Measurements from ENCODE around the gene KIDINS220.
A peak's percentile ranks its signal among the peaks of the same experiment; 100 is the strongest.
"Not testable (repeated sequence)": the region's sequence is repeated elsewhere in the genome, so short reads cannot be mapped to it uniquely, and the experiment has no call there.

The KIDINS220 gene

GRCh38 chr2:8740136-8740535 lies 97.3 kb downstream of the KIDINS220 start:
- no peak overlapping the region for H3K4me3 ChIP-seq (ENCODE audit: low read depth, low read length)
- TF ChIP-seq CTCF (conservative IDR thresholded peaks at IDR 0.05; ENCODE audit: low read depth, low read length), result no peak
- peak; percentile 17 for DNase-seq (ENCODE audit: low read depth)

- no peak overlapping the region for H3K4me3 ChIP-seq (ENCODE audit: low read depth, low read length)
- peak; percentile 23 for DNase-seq (ENCODE audit: low read depth)
- no peak for TF ChIP-seq CTCF (conservative IDR thresholded peaks at IDR 0.05; ENCODE audit: low read depth, low read length)
These were observed 99.7 kb downstream of the KIDINS220 start for GRCh38 chr2:8737571-8738175.

GRCh38 chr2:8732601-8733000 lies 104.8 kb downstream of the KIDINS220 start:
- TF ChIP-seq CTCF (conservative IDR thresholded peaks at IDR 0.05; ENCODE audit: low read depth, low read length), result no peak
- no peak for DNase-seq (ENCODE audit: low read depth)
- H3K4me3 ChIP-seq (ENCODE audit: low read depth, low read length), result no peak overlapping the region

- no peak overlapping the region for H3K4me3 ChIP-seq (ENCODE audit: low read depth, low read length)
- no peak for TF ChIP-seq CTCF (conservative IDR thresholded peaks at IDR 0.05; ENCODE audit: low read depth, low read length)
- no peak for DNase-seq (ENCODE audit: low read depth)
These were observed 107.5 kb downstream of the KIDINS220 start for GRCh38 chr2:8729939-8730338.

- not testable (repeated sequence) for H3K4me3 ChIP-seq (ENCODE audit: low read depth, low read length); DNase-seq (ENCODE audit: low read depth)
These were observed 108.3 kb downstream of the KIDINS220 start for GRCh38 chr2:8729101-8729500.

GRCh38 chr2:8728305-8729015 lies 109.0 kb downstream of the KIDINS220 start:
- no peak for DNase-seq (ENCODE audit: low read depth)
- H3K4me3 ChIP-seq (ENCODE audit: low read depth, low read length), result no peak overlapping the region
- TF ChIP-seq CTCF (conservative IDR thresholded peaks at IDR 0.05; ENCODE audit: low read depth, low read length), result no peak

- no peak for TF ChIP-seq CTCF (conservative IDR thresholded peaks at IDR 0.05; ENCODE audit: low read depth, low read length)
- no peak for DNase-seq (ENCODE audit: low read depth)
- H3K4me3 ChIP-seq (ENCODE audit: low read depth, low read length), result no peak overlapping the region
These were observed 111.6 kb downstream of the KIDINS220 start for GRCh38 chr2:8725838-8726237.
